Stimulated activated CD8-positive, alpha-beta memory T cell treated with anti-CD3 and anti-CD28 coated beads, Interleukin-15, amount 100 ng/mL, for 1 hour (primary cell): ENCODE results near the gene TBC1D3D.
"Not testable (repeated sequence)": the region's sequence is repeated elsewhere in the genome, so short reads cannot be mapped to it uniquely, and the experiment has no call there.

Source experiments
- DNase-seq: peaks from one replicate; pipeline ENCODE4 v3.0.0-alpha.2; 2020; ENCODE audit warnings: low read depth

TBC1D3D gene

DNA sequence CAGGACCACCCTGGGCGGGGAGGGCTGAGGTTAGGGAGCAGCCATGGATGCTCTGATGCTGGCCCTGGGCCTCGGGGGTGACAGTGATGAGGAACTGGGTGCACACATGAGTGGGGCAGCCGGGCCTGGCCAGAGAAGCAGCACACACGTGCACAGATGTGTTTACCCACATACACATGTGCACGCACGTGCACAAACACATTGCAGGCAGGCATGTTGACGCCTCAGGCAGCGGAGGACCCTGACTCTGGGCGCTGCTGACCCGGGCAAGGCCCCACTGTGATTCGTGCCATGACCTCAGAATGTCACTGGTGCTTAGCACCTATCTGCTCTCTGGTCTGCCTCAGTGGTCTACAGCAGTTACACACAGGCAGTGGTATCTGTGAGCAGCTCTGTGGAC, at the start of gene TBC1D3D:
TSS of gene TBC1D3D (plus strand) at position 301 of the 400 bp plus-strand sequence. CDS start 1,585 bp downstream, outside the sequence.
- DNase-seq, result not testable (repeated sequence)

DNA sequence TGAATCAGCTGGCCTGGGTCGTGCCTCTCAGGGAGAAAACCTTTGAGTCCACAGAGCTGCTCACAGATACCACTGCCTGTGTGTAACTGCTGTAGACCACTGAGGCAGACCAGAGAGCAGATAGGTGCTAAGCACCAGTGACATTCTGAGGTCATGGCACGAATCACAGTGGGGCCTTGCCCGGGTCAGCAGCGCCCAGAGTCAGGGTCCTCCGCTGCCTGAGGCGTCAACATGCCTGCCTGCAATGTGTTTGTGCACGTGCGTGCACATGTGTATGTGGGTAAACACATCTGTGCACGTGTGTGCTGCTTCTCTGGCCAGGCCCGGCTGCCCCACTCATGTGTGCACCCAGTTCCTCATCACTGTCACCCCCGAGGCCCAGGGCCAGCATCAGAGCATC, 14.8 kb upstream of the TBC1D3D start, which contains the start of gene TBC1D3L:
TSS of gene TBC1D3L (minus strand) at position 101 of the 400 bp plus-strand sequence. CDS start 1,540 bp downstream, outside the sequence.
- not testable (repeated sequence) for DNase-seq
